Endothelial cell of umbilical vein (primary cell): ENCODE results near the gene FYN. TPM values are rescaled to one million over a fixed set of nuclear protein-coding genes. Genes with fewer than 3 reads are reported as not detected.

Experiments used
- BruUV-seq: library from RNA; stranded (reverse); fragments of 400-500 nt; replicated peaks from 2 replicates; lab custom pipeline; 2021; lab: Mats Ljungman, UMichigan
- CTCF ChIA-PET: fragments of 300-600, 350-600 bp; sonication (Branson Sonifier 250); formaldehyde crosslinking; loops from one replicate; lab custom pipeline; 2021; ENCODE audit warnings: antibody characterized with exemption, inconsistent platforms; lab: Charles Lee
- POLR2A ChIA-PET: fragments of 300-600, 350-600 bp; sonication (Branson Sonifier 250); formaldehyde crosslinking; loops from one replicate; lab custom pipeline; 2021; ENCODE audit warnings: antibody characterized with exemption, inconsistent platforms; lab: Charles Lee
- DNase-seq: peaks from one replicate; pipeline ENCODE4 v3.0.0-alpha.2; 2011; ENCODE audit warnings: low read depth, low spot score
- FAIRE-seq: peaks from 2 replicates; lab custom pipeline; 2011; peaks lifted over from hg19 to GRCh38; lab: Jason Lieb, UNC
- H2AFZ ChIP-seq: 2 replicates; pipeline ENCODE4 v1.6.0; 2012; ENCODE audit warnings: low read depth, low read length, control low read depth, inconsistent platforms
- H3K27ac ChIP-seq: 2 replicates; pipeline ENCODE4 v1.5.1; 2011; ENCODE audit warnings: low read depth, mild to moderate bottlenecking, control low read depth, low read length, moderate library complexity; ENCODE audit not compliant: insufficient read depth
- H3K27me3 ChIP-seq, 2 experiments: 2 replicates each; pipeline versions ENCODE4 v1.6.0 to v1.6.1; 2011; ENCODE audit warnings: low read length in 2 of 2, mixed read lengths in 1 of 2; ENCODE audit not compliant: control insufficient read depth in 2 of 2, insufficient read depth in 2 of 2
- H3K36me3 ChIP-seq, 2 experiments: 2 replicates in 1 of 2; 3 replicates in 1 of 2; pipeline ENCODE4 v1.5.1; 2011; ENCODE audit warnings: low read length in 2 of 2, mild to moderate bottlenecking in 1 of 2, moderate library complexity in 1 of 2; ENCODE audit not compliant: control insufficient read depth in 2 of 2, insufficient read depth in 2 of 2; ENCODE audit errors: extremely low read depth in 1 of 2
- H3K4me1 ChIP-seq: 3 replicates; pipeline ENCODE4 v1.5.1; 2011; ENCODE audit warnings: mild to moderate bottlenecking, low read length; ENCODE audit not compliant: control insufficient read depth, insufficient read depth; ENCODE audit errors: extremely low read depth
- H3K4me2 ChIP-seq: 2 replicates; pipeline ENCODE4 v1.6.1; 2011; ENCODE audit warnings: low read length, control low read depth, mixed read lengths; ENCODE audit not compliant: insufficient read depth
- H3K4me3 ChIP-seq, 3 experiments: fragments of 200-600 bp in 1 of 3; sonication (generic), shearing (Covaris generic) in 1 of 3; replicated peaks in 1 of 3; 2 replicates each; pipeline ENCODE4 v1.5.1; 2011 to 2016; ENCODE audit warnings: control low read depth in 3 of 3, low read length in 3 of 3, mild to moderate bottlenecking in 2 of 3, inconsistent platforms in 1 of 3, low read depth in 1 of 3, moderate library complexity in 1 of 3; ENCODE audit not compliant: insufficient read depth in 1 of 3
- H3K79me2 ChIP-seq: 2 replicates; pipeline ENCODE4 v1.6.0; 2012; ENCODE audit warnings: low read length, inconsistent platforms; ENCODE audit not compliant: control insufficient read depth, insufficient read depth
- H3K9ac ChIP-seq: replicated peaks from 2 replicates; pipeline ENCODE3; 2011; ENCODE audit warnings: low read length, control low read depth; ENCODE audit not compliant: insufficient read depth; ENCODE audit errors: extremely low read depth
- H3K9me1 ChIP-seq: replicated peaks from 3 replicates; pipeline ENCODE4 v1.6.0; 2011; ENCODE audit warnings: mild to moderate bottlenecking, low read length; ENCODE audit not compliant: control insufficient read depth, insufficient read depth; ENCODE audit errors: extremely low read depth
- H3K9me3 ChIP-seq: replicated peaks from 2 replicates; pipeline ENCODE4 v1.5.1; 2012; ENCODE audit warnings: low read length, inconsistent platforms; ENCODE audit not compliant: control insufficient read depth, insufficient read depth
- H4K20me1 ChIP-seq: replicated peaks from 2 replicates; pipeline ENCODE3; 2011; ENCODE audit warnings: mild to moderate bottlenecking, low read length; ENCODE audit not compliant: control insufficient read depth, insufficient read depth; ENCODE audit errors: extremely low read depth
- CTCF ChIP-seq, 2 donors: IDR thresholded peaks; 1 replicate in 1 of 2; 2 replicates in 1 of 2; pipeline ENCODE4 v1.5.1; 2011; ENCODE audit warnings: low read length in 2 of 2, mild to moderate bottlenecking in 2 of 2, moderate library complexity in 2 of 2, control low read depth in 1 of 2, inconsistent platforms in 1 of 2, low read depth in 1 of 2; ENCODE audit not compliant: insufficient read depth in 1 of 2; ENCODE audit errors: extremely low read depth in 1 of 2
- EZH2 ChIP-seq: IDR thresholded peaks from 2 replicates; pipeline ENCODE4 v1.6.1; 2012; ENCODE audit warnings: borderline replicate concordance, low read depth, mild to moderate bottlenecking, moderate library complexity, low read length, inconsistent platforms; ENCODE audit not compliant: severe bottlenecking
- FOS ChIP-seq: IDR thresholded peaks from 2 replicates; pipeline ENCODE4 v1.6.1; 2011; ENCODE audit warnings: mild to moderate bottlenecking, low read length, moderate library complexity, borderline replicate concordance; ENCODE audit not compliant: insufficient read depth
- GATA2 ChIP-seq: IDR thresholded peaks from 2 replicates; pipeline ENCODE4 v1.7.0; 2011; ENCODE audit warnings: low read depth, mild to moderate bottlenecking, moderate library complexity, mixed read lengths, low read length; ENCODE audit not compliant: insufficient read length, insufficient read depth
- JUN ChIP-seq: IDR thresholded peaks from 2 replicates; pipeline ENCODE4 v1.6.1; 2011; ENCODE audit warnings: borderline replicate concordance, low read depth; ENCODE audit not compliant: insufficient read length, insufficient read depth
- MAX ChIP-seq: IDR thresholded peaks from 2 replicates; pipeline ENCODE4 v1.6.1; 2011; ENCODE audit not compliant: insufficient read depth, insufficient read length
- MYC ChIP-seq: IDR thresholded peaks from one replicate; pipeline ENCODE4 v1.6.1; 2011; ENCODE audit warnings: mild to moderate bottlenecking, low read depth, low read length
- POLR2A ChIP-seq: IDR thresholded peaks from 2 replicates; pipeline ENCODE4 v1.6.1; 2012; ENCODE audit warnings: low read depth, mild to moderate bottlenecking, control low read depth, low read length
- POLR2AphosphoS5 ChIP-seq: IDR thresholded peaks from 2 replicates; pipeline ENCODE4 v1.6.1; 2012; ENCODE audit warnings: low read depth, mild to moderate bottlenecking, control low read depth, low read length, moderate library complexity; ENCODE audit not compliant: insufficient read depth
- dilution Hi-C: fragments of 300-500 bp; cut with MboI; formaldehyde crosslinking; loops from one replicate; pipeline ENCODE4 v1.15.0; 2019; ENCODE audit warnings: low sequenced_read_pairs; ENCODE audit not compliant: extremely low pct_ligation_motif_present
- intact Hi-C: fragments of 100-400 bp; cut with micrococcal nuclease; formaldehyde crosslinking; loops from one replicate; pipeline ENCODE4 v1.10.0; 2022
- polyA plus RNA-seq, 4 experiments: library from polyadenylated mRNA; depleted of rRNA in 3 of 4; stranded (reverse) in 3 of 4; unstranded in 1 of 4; fragments of >200 nt; gene quantifications; 2 replicates each; pipeline versions ENCODE4 v1.2.1 to v1.2.3, GENCODE V29; 2011 to 2012; ENCODE audit warnings: missing spikeins in 1 of 4
- total RNA-seq: library from RNA; stranded (reverse); gene quantifications from 2 replicates; pipeline ENCODE4 v1.2.3, GENCODE V29; 2021

FYN gene
- total and polyA plus RNA-seq, 2 donors (not counting 3 experiments of a cell fraction or from before 2014, with no cell fraction given), result 69.0 to 143 TPM

GRCh38 chr6:111713811-111714210 lies 159.4 kb downstream of the FYN start:
- H3K9ac ChIP-seq, result no peak overlapping the region
- H3K27ac ChIP-seq, result no peak overlapping the region
- TF ChIP-seq MYC (no peak), JUN (no peak), CTCF (IDR thresholded peaks at IDR 0.05; ENCODE audit: extremely low read depth in 1 of 2, insufficient read depth in 1 of 2, low read depth in 1 of 2, low read length in 2 of 2) (no peak), POLR2A (no peak), MAX (no peak), FOS (no peak), EZH2 (no peak), POLR2AphosphoS5 (no peak), GATA2 (no peak)
- no peaks in the 10 kb centered on the region for H4K20me1 ChIP-seq
- DNase-seq (no peak), FAIRE-seq (no peak)
- no peak overlapping the region for H2AFZ ChIP-seq
- BruUV-seq, result no TSS peak
- H3K9me3 ChIP-seq, result no peaks in the 10 kb centered on the region
- no peaks in the 10 kb centered on the region for H3K9me1 ChIP-seq
- peaks cover 2 to 16% of the 10 kb centered on the region in 2 experiments for H3K36me3 ChIP-seq
- ChIA-PET CTCF (interaction anchor here (0.7 to 1.5 kb wide), 2 partner anchors 295 to 330 kb away, joined by 4 read pairs; no protein-coding TSS in a partner anchor), POLR2A (no interaction called here)
- H3K4me1 ChIP-seq, result peaks cover 4% of the 10 kb centered on the region
- H3K27me3 ChIP-seq, result no peaks in the 10 kb centered on the region
- no peaks in the 10 kb centered on the region for H3K79me2 ChIP-seq
- dilution Hi-C loops (no loop called here), intact Hi-C loops (loop anchor here (5.0 kb wide), 1 partner anchor 88 kb away; no protein-coding TSS in a partner anchor)
- H3K4me3 ChIP-seq, result no peak overlapping the region
- H3K4me2 ChIP-seq, result no peak overlapping the region
